Eye (tissue), 1 donor: ENCODE measurements around the gene NPHP3.
"Not testable (repeated sequence)": the region's sequence is repeated elsewhere in the genome, so short reads cannot be mapped to it uniquely, and the experiment has no call there.

Source experiments
- DNase-seq: peaks from one replicate; pipeline ENCODE4 v3.0.0-alpha.2; 2015

Gene NPHP3

DNA sequence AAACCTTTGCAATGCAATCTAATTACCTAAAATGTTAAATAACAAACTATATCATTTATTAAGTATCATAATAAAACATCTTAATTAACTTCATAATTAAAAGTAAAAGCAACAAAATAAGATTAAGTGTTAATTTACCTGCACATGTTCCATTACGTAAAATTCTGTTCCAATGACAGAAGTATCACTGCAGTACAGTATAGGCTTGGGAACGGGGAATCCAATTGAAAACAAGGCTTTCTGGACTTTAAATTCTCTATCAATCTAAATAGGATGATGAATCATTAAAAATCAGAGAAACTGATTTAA lies 79.7 kb downstream of the NPHP3 start:
- no peak for DNase-seq

DNA sequence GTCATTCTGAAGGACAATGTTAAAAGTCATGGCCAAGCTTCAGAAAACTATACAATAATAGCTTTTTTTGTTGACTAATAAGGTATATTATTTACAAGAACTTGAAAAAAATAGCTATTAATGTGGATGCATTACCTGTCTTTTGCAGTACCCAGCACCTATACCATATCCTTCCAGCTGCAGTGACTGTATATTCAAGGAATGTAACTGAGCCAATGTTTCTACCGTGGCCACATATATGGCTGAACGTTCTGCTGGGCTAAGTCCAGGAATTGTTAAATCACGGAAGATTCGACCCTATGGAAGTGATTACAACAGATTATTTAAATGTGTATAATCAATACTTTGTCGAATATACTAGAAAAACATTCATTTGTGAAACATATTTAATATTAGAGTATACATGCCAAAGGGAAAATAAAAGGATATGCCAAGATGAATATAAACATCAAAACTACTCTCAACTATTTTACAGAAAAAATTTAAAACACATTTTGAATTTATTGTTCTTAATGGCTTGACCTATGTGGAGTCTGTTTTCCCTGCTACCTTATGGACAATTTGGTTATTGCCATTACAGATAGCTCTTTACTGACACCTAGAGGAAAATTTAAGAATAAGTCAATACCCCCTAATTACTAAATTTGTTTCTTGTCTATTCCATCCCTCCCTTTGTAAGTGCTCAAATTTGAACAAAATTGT lies 80.2 kb downstream of the NPHP3 start:
- DNase-seq = peak; percentile 80

DNA sequence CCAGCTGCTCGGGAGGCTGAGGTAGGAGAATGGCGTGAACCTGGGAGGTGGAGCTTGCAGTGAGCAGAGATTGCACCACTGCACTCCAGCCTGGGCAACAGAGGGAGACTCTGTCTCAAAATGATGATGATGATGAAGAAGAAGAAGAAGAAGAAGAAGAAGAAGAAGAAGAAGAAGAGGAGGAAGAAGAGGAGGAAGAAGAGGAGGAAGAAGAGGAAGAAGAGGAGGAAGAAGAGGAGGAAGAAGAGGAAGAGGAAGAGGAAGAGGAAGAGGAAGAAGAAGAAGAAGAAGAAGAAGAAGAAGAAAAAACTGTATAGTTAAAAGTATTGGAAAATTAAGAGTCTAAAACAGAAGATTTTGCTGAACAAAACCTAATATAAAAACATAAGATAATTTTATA lies 80.8 kb downstream of the NPHP3 start:
- DNase-seq = not testable (repeated sequence)

DNA sequence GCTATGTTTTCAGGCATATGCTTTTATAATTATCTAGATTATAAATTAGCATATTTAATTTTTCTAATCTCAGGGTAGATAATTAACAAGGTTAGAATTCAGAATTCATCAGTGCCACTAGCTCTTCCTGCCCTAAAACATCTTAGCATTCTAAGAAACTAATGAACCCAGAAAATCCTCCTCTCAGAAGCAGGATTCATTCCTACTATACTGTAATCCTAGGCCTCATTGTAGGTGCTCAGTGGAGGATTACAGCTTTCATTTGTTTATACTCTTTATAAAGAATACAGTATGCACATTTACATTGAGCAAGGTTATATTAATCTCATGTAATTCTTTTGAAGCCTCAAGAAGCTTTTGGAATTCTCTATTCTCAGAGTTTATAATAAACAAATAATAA lies 83.5 kb downstream of the NPHP3 start:
- no peak for DNase-seq

DNA sequence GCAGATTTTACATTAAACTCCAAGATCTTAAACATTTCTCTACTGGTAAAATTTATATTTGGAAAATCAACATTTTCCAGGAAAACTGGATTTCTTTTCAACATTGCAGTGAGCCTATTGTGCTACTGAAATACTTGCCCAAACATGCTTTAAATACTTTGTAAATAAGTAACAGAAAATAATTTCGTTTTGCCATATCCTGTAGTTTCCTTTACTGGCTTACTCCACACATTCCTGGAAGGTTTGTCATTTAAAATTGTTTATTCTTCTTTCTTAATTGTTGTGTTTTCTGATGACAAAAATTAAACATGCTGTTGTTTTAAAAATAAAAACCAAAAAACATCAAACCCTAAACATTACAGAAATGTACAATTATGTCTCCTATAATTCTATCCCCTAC lies 84.6 kb downstream of the NPHP3 start:
- no peak for DNase-seq

DNA sequence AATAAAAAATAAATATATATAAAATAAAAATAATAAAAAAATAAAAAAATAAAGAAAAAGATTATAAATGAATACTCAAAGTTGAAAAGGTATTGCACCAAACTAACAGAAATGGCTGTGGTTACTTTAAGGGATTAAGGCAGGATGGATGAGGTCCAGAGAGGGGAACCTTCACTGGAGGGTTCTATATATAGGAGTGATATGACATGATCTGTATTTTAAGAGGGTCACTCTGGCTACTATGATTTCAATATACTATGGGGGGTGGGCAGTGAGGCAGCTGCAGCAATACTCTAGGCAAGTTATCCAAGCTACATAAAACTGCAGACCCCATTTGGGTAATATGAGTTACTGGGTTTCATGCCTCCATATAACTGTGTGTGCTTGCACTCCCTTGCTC lies 87.2 kb downstream of the NPHP3 start:
- DNase-seq = no peak
